HepG2 (cell line): ENCODE results near the gene CTNNBL1. TPM values are rescaled to one million over a fixed set of nuclear protein-coding genes. Genes with fewer than 3 reads are reported as not detected.

ENCODE experiments used
- ATAC-seq: fragments of 200-7000 bp; cut with Tn5 transposase; 3 replicates; pipeline ENCODE4 v1.9.1; 2020; ENCODE audit warnings: mild to moderate bottlenecking, moderate library complexity
- BruUV-seq: library from RNA; stranded (reverse); fragments of 400-500 nt; replicated peaks from 2 replicates; lab custom pipeline; 2021; lab: Mats Ljungman, UMichigan
- CTCF ChIA-PET: fragments of 300-600 bp; formaldehyde crosslinking; extraction: SDS; loops from one replicate; lab custom pipeline; 2021; ENCODE audit warnings: low total read pairs, inconsistent platforms, low intra/inter-chr PET ratio; lab: Yijun Ruan, JAX
- POLR2A ChIA-PET: fragments of 350-600 bp; sonication (Branson Sonifier 250); formaldehyde crosslinking; loops from one replicate; lab custom pipeline; 2020; ENCODE audit warnings: antibody characterized with exemption, inconsistent platforms; lab: Yijun Ruan, JAX
- DNase-seq: peaks from one replicate; pipeline ENCODE4 v3.0.0-alpha.2; 2015; ENCODE audit warnings: low spot score
- FAIRE-seq: peaks from 3 replicates; lab custom pipeline; 2011; peaks lifted over from hg19 to GRCh38; lab: Jason Lieb, UNC
- H2AFZ ChIP-seq: one replicate; pipeline ENCODE4 v1.6.1; 2011; ENCODE audit warnings: low read length, inconsistent platforms
- H3K27ac ChIP-seq: fragments of 300-600 bp; 3 replicates; pipeline ENCODE4 v1.8.0; 2011; ENCODE audit warnings: mixed run types, mild to moderate bottlenecking, mixed read lengths, low read length, inconsistent platforms; ENCODE audit not compliant: insufficient read depth; ENCODE audit errors: extremely low read length
- H3K27me3 ChIP-seq, 2 experiments: fragments of 200-600 bp in 1 of 2; 2 replicates in 1 of 2; 3 replicates in 1 of 2; pipeline versions ENCODE4 v1.6.0 to v1.8.0; 2011; ENCODE audit warnings: low read length in 2 of 2, mild to moderate bottlenecking in 2 of 2, moderate library complexity in 2 of 2, inconsistent platforms in 1 of 2; ENCODE audit not compliant: insufficient read depth in 2 of 2, control insufficient read depth in 1 of 2
- H3K36me3 ChIP-seq, 2 experiments: fragments of 200-600 bp in 1 of 2; replicated peaks in 1 of 2; 2 replicates in 1 of 2; 3 replicates in 1 of 2; pipeline versions ENCODE4 v1.5.1 to v1.8.0; 2011; ENCODE audit warnings: low read length in 2 of 2, inconsistent platforms in 1 of 2; ENCODE audit not compliant: insufficient read depth in 2 of 2, control insufficient read depth in 1 of 2
- H3K4me1 ChIP-seq: 2 replicates; pipeline ENCODE4 v1.5.1; 2012; ENCODE audit warnings: low read length, inconsistent platforms; ENCODE audit not compliant: insufficient read depth
- H3K4me2 ChIP-seq: 2 replicates; pipeline ENCODE4 v1.6.0; 2011; ENCODE audit warnings: low read depth, low read length, inconsistent platforms
- H3K4me3 ChIP-seq, 3 experiments: fragments of 200-600 bp in 1 of 3; sonication (generic), shearing (Covaris generic) in 1 of 3; replicated peaks in 1 of 3; 2 replicates each; pipeline ENCODE4 v1.5.1; 2011 to 2016; ENCODE audit warnings: low read length in 3 of 3, inconsistent platforms in 2 of 3, low read depth in 2 of 3, mild to moderate bottlenecking in 2 of 3, control low read depth in 1 of 3, mixed read lengths in 1 of 3; ENCODE audit not compliant: insufficient read depth in 1 of 3
- H3K79me2 ChIP-seq: one replicate; pipeline ENCODE4 v1.6.1; 2011; ENCODE audit warnings: low read length, inconsistent platforms; ENCODE audit not compliant: insufficient read depth
- H3K9ac ChIP-seq: 2 replicates; pipeline ENCODE4 v1.6.0; 2011; ENCODE audit warnings: mild to moderate bottlenecking, low read depth, low read length, inconsistent platforms; ENCODE audit not compliant: insufficient read depth
- H3K9me3 ChIP-seq: 2 replicates; pipeline ENCODE4 v1.5.1; 2012; ENCODE audit warnings: mild to moderate bottlenecking, low read length
- H4K20me1 ChIP-seq: 2 replicates; pipeline ENCODE4 v1.6.0; 2011; ENCODE audit warnings: inconsistent platforms, mild to moderate bottlenecking, low read length, moderate library complexity; ENCODE audit not compliant: insufficient read depth
- ARNTL ChIP-seq: sonication (generic); formaldehyde crosslinking; IDR thresholded peaks from 2 replicates; pipeline ENCODE4 v1.4.0; 2020; ENCODE audit warnings: mild to moderate bottlenecking, missing genetic modification reagents
- RBAK ChIP-seq: sonication (generic); formaldehyde crosslinking; IDR thresholded peaks from 2 replicates; pipeline ENCODE4 v1.5.1; 2020; ENCODE audit warnings: mild to moderate bottlenecking, missing genetic modification reagents
- ZBTB7A ChIP-seq: sonication (generic); formaldehyde crosslinking; IDR thresholded peaks from 2 replicates; pipeline ENCODE4 v1.8.0; 2022; ENCODE audit warnings: mild to moderate bottlenecking, missing genetic modification reagents
- ZNF30 ChIP-seq: sonication (generic); formaldehyde crosslinking; IDR thresholded peaks from 2 replicates; pipeline ENCODE4 v1.5.0; 2020; ENCODE audit warnings: mild to moderate bottlenecking, missing genetic modification reagents
- ZNF512B ChIP-seq: sonication (generic); formaldehyde crosslinking; IDR thresholded peaks from 2 replicates; pipeline ENCODE4 v1.5.1; 2020; ENCODE audit warnings: missing genetic modification reagents, mild to moderate bottlenecking, borderline replicate concordance
- ZXDC ChIP-seq: sonication (generic); formaldehyde crosslinking; IDR thresholded peaks from 2 replicates; pipeline ENCODE4 v1.5.0; 2020; ENCODE audit warnings: mild to moderate bottlenecking, missing genetic modification reagents
- WGBS: methylation state at CpG from one replicate; pipeline ENCODE4 v1.1.6; 2017; ENCODE audit warnings: low lambda C conversion rate; 5-methylcytosine and 5-hydroxymethylcytosine counted together
- in situ Hi-C: cut with HindIII; loops from 2 replicates; pipeline ENCODE4 v1.10.0; 2017; ENCODE audit warnings: low pct_unique_long_range_greater_than_20kb; ENCODE audit not compliant: extremely low pct_ligation_motif_present
- intact Hi-C: fragments of 100-400 bp; cut with micrococcal nuclease; formaldehyde crosslinking; loops from one replicate; pipeline ENCODE4 v1.10.0; 2022; ENCODE audit not compliant: unreplicated experiment
- polyA plus RNA-seq, 8 experiments: library from polyadenylated mRNA; depleted of rRNA in 3 of 8; stranded (reverse) in 7 of 8; unstranded in 1 of 8; fragments of >200 nt; fragmentation: Illumina TruSeq in 4 of 8; extraction: Trizol in 4 of 8; gene quantifications; 2 replicates each; pipeline versions ENCODE4 v1.2.1 to v1.2.3, GENCODE V29; 2011 to 2016; ENCODE audit warnings: low read depth in 4 of 8, missing spikeins in 1 of 8, mixed read lengths in 1 of 8; ENCODE audit not compliant: insufficient read depth in 1 of 8
- total RNA-seq, 5 experiments: library from RNA; depleted of rRNA; stranded (reverse); fragments of >200 nt; fragmentation: Illumina TruSeq; extraction: Trizol; gene quantifications; 2 replicates each; pipeline ENCODE4 v1.2.3, GENCODE V29; 2016; ENCODE audit warnings: low read depth in 1 of 5
- TF ChIP-seq, protein P1 (sequence below): sonication (generic); formaldehyde crosslinking; IDR thresholded peaks from 2 replicates; pipeline ENCODE4 v1.8.1; 2023; ENCODE audit warnings: mild to moderate bottlenecking, missing genetic modification reagents

CTNNBL1 gene
- total and polyA plus RNA-seq, 2 of the 13 experiments (the other 11 are each of a cell fraction or from before 2014, with no cell fraction given), result 49.3 to 94.6 TPM

DNA sequence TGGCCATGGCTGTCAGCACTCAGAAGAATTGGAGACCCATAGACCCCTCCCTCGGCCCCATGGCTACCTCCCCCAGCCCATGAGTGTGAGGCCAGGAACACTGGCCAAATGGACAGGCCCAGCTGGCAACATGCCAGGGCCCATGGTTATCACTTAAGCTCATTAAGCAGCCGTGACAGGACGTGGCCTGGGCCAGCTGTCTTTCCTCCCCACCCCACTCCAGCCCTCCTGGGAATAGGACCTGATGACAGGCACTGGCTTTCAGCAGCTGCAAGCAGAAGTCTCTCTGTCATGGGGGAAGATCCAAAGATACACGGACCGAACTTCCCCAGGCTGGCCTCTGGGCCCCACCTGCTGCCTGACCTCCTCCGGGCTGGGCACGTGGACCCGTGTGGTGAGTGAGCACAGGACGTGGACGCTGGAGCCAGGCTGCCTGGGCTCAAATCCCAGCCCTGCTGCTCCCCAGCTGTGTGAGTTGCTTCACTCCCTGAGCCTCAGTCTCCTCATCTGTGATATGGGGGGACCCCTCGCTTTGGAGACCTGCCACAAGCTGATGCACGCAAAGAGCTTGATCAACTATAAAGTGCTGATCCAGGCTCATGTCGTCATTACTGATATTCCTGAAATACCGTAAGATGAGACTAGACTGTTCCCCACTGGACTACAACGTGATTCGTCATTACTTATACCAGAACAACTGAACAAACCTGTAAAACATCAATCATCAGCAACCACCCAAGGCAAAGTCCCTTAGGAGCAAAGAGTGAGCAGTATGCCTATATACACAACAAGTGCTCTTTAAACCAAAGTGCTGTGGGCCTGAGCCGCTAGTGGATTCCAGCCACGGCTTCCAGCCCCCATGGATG, 187.1 kb downstream of the CTNNBL1 start (continued):
- 0 out of 2 replicates have a peak, but pooled peaks have one; percentile 29 for TF ChIP-seq ZNF512B (CRISPR knock-in tag)
- TF ChIP-seq ZBTB7A (CRISPR knock-in tag), result 0 out of 2 replicates have a peak, but pooled peaks have one; percentile 32
- peak; percentile 76 for TF ChIP-seq ARNTL (CRISPR knock-in tag)
- TF ChIP-seq RBAK, result peak; percentile 45; the same call in 1 of the 2 replicates

DNA sequence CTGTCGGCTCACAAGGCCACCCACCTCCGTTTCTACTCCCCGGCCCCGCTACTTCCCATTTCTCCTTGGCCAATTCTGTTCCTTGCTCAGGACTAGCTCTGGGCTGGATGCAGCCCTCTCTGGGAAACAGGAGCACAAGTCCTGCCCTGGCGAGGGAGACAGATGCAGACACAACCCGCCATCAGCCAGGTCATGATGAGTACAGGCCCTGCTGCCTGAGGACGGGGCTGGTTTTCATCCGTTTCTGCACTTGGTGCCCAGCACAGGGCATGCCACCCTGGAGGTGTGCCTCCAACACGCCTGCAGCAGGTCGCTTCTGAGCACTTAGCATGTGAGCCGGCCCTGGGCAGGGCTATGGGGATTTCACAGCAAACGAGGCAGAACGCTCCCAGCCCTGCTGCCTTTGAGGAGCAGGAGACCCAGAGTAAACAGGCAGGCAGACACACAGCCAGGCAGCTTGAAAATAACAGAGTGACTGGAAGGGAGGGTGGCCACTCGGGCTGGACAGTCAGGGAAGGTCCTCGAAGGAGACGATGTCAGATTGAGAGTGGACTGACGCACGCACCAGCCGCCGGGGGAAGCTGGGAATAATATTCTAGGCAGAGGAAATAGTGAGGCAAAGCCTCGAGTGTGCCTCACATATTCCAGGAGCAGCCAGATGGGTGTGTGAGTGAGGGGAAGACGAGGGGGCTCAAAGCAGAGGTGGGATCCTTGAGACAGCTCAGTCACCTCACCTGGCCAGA, 187.9 kb downstream of the CTNNBL1 start:
- FAIRE-seq, result no peak
- no TSS peak for BruUV-seq
- TF ChIP-seq ZXDC (CRISPR knock-in tag) (no peak), ZNF30 (no peak)
- TF ChIP-seq, protein P1, sequence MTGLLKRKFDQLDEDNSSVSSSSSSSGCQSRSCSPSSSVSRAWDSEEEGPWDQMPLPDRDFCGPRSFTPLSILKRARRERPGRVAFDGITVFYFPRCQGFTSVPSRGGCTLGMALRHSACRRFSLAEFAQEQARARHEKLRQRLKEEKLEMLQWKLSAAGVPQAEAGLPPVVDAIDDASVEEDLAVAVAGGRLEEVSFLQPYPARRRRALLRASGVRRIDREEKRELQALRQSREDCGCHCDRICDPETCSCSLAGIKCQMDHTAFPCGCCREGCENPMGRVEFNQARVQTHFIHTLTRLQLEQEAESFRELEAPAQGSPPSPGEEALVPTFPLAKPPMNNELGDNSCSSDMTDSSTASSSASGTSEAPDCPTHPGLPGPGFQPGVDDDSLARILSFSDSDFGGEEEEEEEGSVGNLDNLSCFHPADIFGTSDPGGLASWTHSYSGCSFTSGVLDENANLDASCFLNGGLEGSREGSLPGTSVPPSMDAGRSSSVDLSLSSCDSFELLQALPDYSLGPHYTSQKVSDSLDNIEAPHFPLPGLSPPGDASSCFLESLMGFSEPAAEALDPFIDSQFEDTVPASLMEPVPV (CRISPR knock-in tag), result no peak

More for the DNA sequence above, 187.9 kb downstream of the CTNNBL1 start:
- Histone ChIP-seq H3K9me3 (no peaks in the 10 kb centered on the region), H3K4me2 (peak overlapping the region; percentile 72), H3K9ac (0 out of 2 replicates have a peak overlapping the region, but pooled peaks have one; percentile 9), H2AFZ (no peak overlapping the region), H3K4me3 (peak overlapping the region in 2 of 3 experiments; percentile 23 to 59; a peak in 5 of 6 replicates), H3K4me1 (peaks cover 82% of the 10 kb centered on the region), H3K79me2 (no peaks in the 10 kb centered on the region), H3K27ac (no peak overlapping the region), H3K36me3 (no peaks in the 10 kb centered on the region), H4K20me1 (no peaks in the 10 kb centered on the region), H3K27me3 (peaks cover 12 to 25% of the 10 kb centered on the region in 2 experiments; a peak in 4 of 5 replicates)
- intact Hi-C loops, result no loop called here
- DNase-seq (no peak), ATAC-seq (peak; percentile 51)
- WGBS, result 7% methylated on average over 21 of the region's 22 CpGs
- ChIA-PET POLR2A (no interaction called here), CTCF (no interaction called here)
- in situ Hi-C loops, result no loop called here
